MM.1S (cell line): Measurements from ENCODE around the gene VDAC1.

Source experiments
- DNase-seq: peaks from one replicate; pipeline ENCODE4 v3.0.0-alpha.2; 2015
- H2AFZ ChIP-seq: fragments of 300-600 bp; sonication (generic); 2 replicates; pipeline ENCODE4 v1.6.0; 2016; ENCODE audit warnings: antibody characterized with exemption, low read length
- H3F3A ChIP-seq: fragments of 300-600 bp; sonication (generic); 2 replicates; pipeline ENCODE4 v1.6.1; 2016; ENCODE audit warnings: mild to moderate bottlenecking, antibody characterized with exemption, low read length, moderate library complexity, mixed read lengths; ENCODE audit not compliant: insufficient read depth
- H3K27ac ChIP-seq: fragments of 300-600 bp; sonication (generic); 2 replicates; pipeline ENCODE4 v1.5.1; 2016; ENCODE audit warnings: mild to moderate bottlenecking, low read length
- H3K27me3 ChIP-seq: fragments of 300-600 bp; sonication (generic); replicated peaks from 2 replicates; pipeline ENCODE4 v1.6.0; 2016; ENCODE audit warnings: low read length; ENCODE audit not compliant: insufficient read depth
- H3K36me3 ChIP-seq: fragments of 300-600 bp; sonication (generic); replicated peaks from 2 replicates; pipeline ENCODE4 v1.6.1; 2016; ENCODE audit warnings: mild to moderate bottlenecking, low read length, mixed read lengths; ENCODE audit not compliant: insufficient read depth
- H3K4me1 ChIP-seq: fragments of 300-600 bp; sonication (generic); 2 replicates; pipeline ENCODE4 v1.6.1; 2016; ENCODE audit warnings: low read length, mixed read lengths
- H3K4me2 ChIP-seq: fragments of 300-600 bp; sonication (generic); 2 replicates; pipeline ENCODE4 v1.6.0; 2016; ENCODE audit warnings: low read depth, low read length
- H3K4me3 ChIP-seq: fragments of 300-600 bp; sonication (generic); 2 replicates; pipeline ENCODE4 v1.5.1; 2016; ENCODE audit warnings: low read length, mixed read lengths
- H3K79me2 ChIP-seq: fragments of 300-600 bp; sonication (generic); 2 replicates; pipeline ENCODE4 v1.6.1; 2016; ENCODE audit warnings: mixed run types, low read length, mixed read lengths
- H3K9ac ChIP-seq: fragments of 300-600 bp; sonication (generic); 2 replicates; pipeline ENCODE4 v1.6.1; 2016; ENCODE audit warnings: low read length, mixed read lengths
- H3K9me2 ChIP-seq: fragments of 300-600 bp; sonication (generic); replicated peaks from 2 replicates; pipeline ENCODE4 v1.6.1; 2016; ENCODE audit warnings: mild to moderate bottlenecking, low read length, mixed read lengths; ENCODE audit not compliant: insufficient read depth
- H3K9me3 ChIP-seq: fragments of 300-600 bp; sonication (generic); replicated peaks from 2 replicates; pipeline ENCODE4 v1.6.1; 2016; ENCODE audit warnings: mild to moderate bottlenecking, low read length, mixed read lengths; ENCODE audit not compliant: insufficient read depth
- H4K20me1 ChIP-seq: fragments of 300-600 bp; sonication (generic); 2 replicates; pipeline ENCODE4 v1.6.1; 2016; ENCODE audit warnings: mild to moderate bottlenecking, low read length, moderate library complexity, mixed read lengths; ENCODE audit not compliant: insufficient read depth
- CTCF ChIP-seq: fragments of 300-600 bp; sonication (generic); IDR thresholded peaks from 2 replicates; pipeline ENCODE4 v1.5.1; 2016; ENCODE audit warnings: antibody characterized with exemption, low read length, mixed read lengths
- EZH2 ChIP-seq: fragments of 300-600 bp; sonication (generic); optimal IDR thresholded peaks from 2 replicates; pipeline ENCODE3; 2017; ENCODE audit warnings: low read depth, mild to moderate bottlenecking, antibody characterized with exemption, low read length, mixed read lengths
- EZH2phosphoT487 ChIP-seq: fragments of 300-600 bp; sonication (generic); IDR thresholded peaks from 2 replicates; pipeline ENCODE4 v1.6.1; 2018; ENCODE audit warnings: antibody characterized with exemption, low read length

VDAC1 gene

GRCh38 chr5:134024811-134025210 is 20.0 kb upstream of the VDAC1 start:
- H3K27ac ChIP-seq = no peak overlapping the region
- no peaks in the 10 kb centered on the region for H3F3A ChIP-seq
- H2AFZ ChIP-seq = no peak overlapping the region
- H4K20me1 ChIP-seq = no peaks in the 10 kb centered on the region
- H3K9me2 ChIP-seq = no peaks in the 10 kb centered on the region
- no peaks in the 10 kb centered on the region for H3K36me3 ChIP-seq
- no peak for TF ChIP-seq EZH2
- no peak for TF ChIP-seq EZH2phosphoT487
- TF ChIP-seq CTCF = no peak
- H3K9me3 ChIP-seq = no peaks in the 10 kb centered on the region
- H3K4me3 ChIP-seq = no peak overlapping the region
- H3K9ac ChIP-seq = no peak overlapping the region
- H3K79me2 ChIP-seq = no peaks in the 10 kb centered on the region
- no peaks in the 10 kb centered on the region for H3K27me3 ChIP-seq
- no peak overlapping the region for H3K4me2 ChIP-seq
- no peaks in the 10 kb centered on the region for H3K4me1 ChIP-seq
- no peak for DNase-seq

- Histone ChIP-seq H3K27me3 (no peaks in the 10 kb centered on the region), H2AFZ (no peak overlapping the region), H4K20me1 (no peaks in the 10 kb centered on the region), H3K9me2 (no peaks in the 10 kb centered on the region), H3K9ac (no peak overlapping the region), H3K9me3 (no peaks in the 10 kb centered on the region), H3K79me2 (no peaks in the 10 kb centered on the region), H3F3A (no peaks in the 10 kb centered on the region), H3K4me2 (no peak overlapping the region), H3K36me3 (no peaks in the 10 kb centered on the region), H3K4me1 (no peaks in the 10 kb centered on the region), H3K4me3 (no peak overlapping the region), H3K27ac (no peak overlapping the region)
- no peak for TF ChIP-seq EZH2
- no peak for TF ChIP-seq CTCF
- no peak for TF ChIP-seq EZH2phosphoT487
- DNase-seq = no peak
These were observed 17.6 kb upstream of the VDAC1 start for GRCh38 chr5:134022333-134022732.

GRCh38 chr5:134020188-134020587 is 15.4 kb upstream of the VDAC1 start:
- Histone ChIP-seq H3K36me3 (no peaks in the 10 kb centered on the region), H3K9me2 (no peaks in the 10 kb centered on the region), H2AFZ (no peak overlapping the region), H3K9me3 (no peaks in the 10 kb centered on the region), H3K4me1 (no peaks in the 10 kb centered on the region), H3K79me2 (no peaks in the 10 kb centered on the region), H3K9ac (no peak overlapping the region), H3K27me3 (no peaks in the 10 kb centered on the region), H3K4me2 (no peak overlapping the region), H3K27ac (no peak overlapping the region), H3K4me3 (no peak overlapping the region), H4K20me1 (no peaks in the 10 kb centered on the region), H3F3A (no peaks in the 10 kb centered on the region)
- no peak for DNase-seq
- TF ChIP-seq EZH2phosphoT487 (no peak), CTCF (no peak), EZH2 (no peak)

- no peaks in the 10 kb centered on the region for H3F3A ChIP-seq
- H3K4me1 ChIP-seq = no peaks in the 10 kb centered on the region
- H3K9me3 ChIP-seq = no peaks in the 10 kb centered on the region
- no peaks in the 10 kb centered on the region for H4K20me1 ChIP-seq
- no peaks in the 10 kb centered on the region for H3K36me3 ChIP-seq
- no peak overlapping the region for H3K4me2 ChIP-seq
- H3K79me2 ChIP-seq = no peaks in the 10 kb centered on the region
- no peak overlapping the region for H3K27ac ChIP-seq
- H3K9ac ChIP-seq = no peak overlapping the region
- H3K27me3 ChIP-seq = no peaks in the 10 kb centered on the region
- TF ChIP-seq EZH2 (no peak), CTCF (no peak), EZH2phosphoT487 (no peak)
- H3K9me2 ChIP-seq = no peaks in the 10 kb centered on the region
- no peak overlapping the region for H3K4me3 ChIP-seq
- no peak overlapping the region for H2AFZ ChIP-seq
- no peak for DNase-seq
These were observed 14.9 kb upstream of the VDAC1 start for GRCh38 chr5:134019636-134020035.
